ENCODE data around the gene RBPJ.

RBPJ gene

GRCh38 chr4:26476545-26476944 is 155.7 kb downstream of the RBPJ start:
- no peak overlapping the region for H3K27ac ChIP-seq (ENCODE audit: insufficient read depth, low read length, poor library complexity, severe bottlenecking)
- no peak overlapping the region for H3K4me3 ChIP-seq (ENCODE audit: insufficient read depth, low read depth, low read length, poor library complexity, severe bottlenecking)
- H3K27me3 ChIP-seq (replicated peaks; ENCODE audit: control insufficient read depth, insufficient read depth, low read length, poor library complexity, severe bottlenecking), result no peaks in the 10 kb centered on the region

GRCh38 chr4:26478330-26478729 is 157.5 kb downstream of the RBPJ start:
- no peak overlapping the region for H3K27ac ChIP-seq (ENCODE audit: insufficient read depth, low read length, poor library complexity, severe bottlenecking)
- no peaks in the 10 kb centered on the region for H3K4me1 ChIP-seq (ENCODE audit: control insufficient read depth, insufficient read depth, low read length, poor library complexity, severe bottlenecking)
- H3K9me3 ChIP-seq (ENCODE audit: control insufficient read depth, low read length), result no peaks in the 10 kb centered on the region
- no peaks in the 10 kb centered on the region for H3K36me3 ChIP-seq (ENCODE audit: control insufficient read depth, insufficient read depth, low read length)
- no peak for DNase-seq
- no peaks in the 10 kb centered on the region for H3K27me3 ChIP-seq (replicated peaks; ENCODE audit: control insufficient read depth, insufficient read depth, low read length, poor library complexity, severe bottlenecking)
- no peak overlapping the region for H3K4me3 ChIP-seq (ENCODE audit: insufficient read depth, low read depth, low read length, poor library complexity, severe bottlenecking)

More at GRCh38 chr4:26476545-26476944, 155.7 kb downstream of the RBPJ start:
- no peaks in the 10 kb centered on the region for H3K36me3 ChIP-seq (ENCODE audit: control insufficient read depth, insufficient read depth, low read length)
- H3K4me1 ChIP-seq (ENCODE audit: control insufficient read depth, insufficient read depth, low read length, poor library complexity, severe bottlenecking), result no peaks in the 10 kb centered on the region
- H3K9me3 ChIP-seq (ENCODE audit: control insufficient read depth, low read length), result no peaks in the 10 kb centered on the region
- DNase-seq, result no peak

- Histone ChIP-seq H3K4me1 (ENCODE audit: control insufficient read depth, insufficient read depth, low read length, poor library complexity, severe bottlenecking) (no peaks in the 10 kb centered on the region), H3K9me3 (ENCODE audit: control insufficient read depth, low read length) (no peaks in the 10 kb centered on the region), H3K36me3 (ENCODE audit: control insufficient read depth, insufficient read depth, low read length) (no peaks in the 10 kb centered on the region), H3K27me3 (replicated peaks; ENCODE audit: control insufficient read depth, insufficient read depth, low read length, poor library complexity, severe bottlenecking) (no peaks in the 10 kb centered on the region), H3K4me3 (ENCODE audit: insufficient read depth, low read depth, low read length, poor library complexity, severe bottlenecking) (no peak overlapping the region), H3K27ac (ENCODE audit: insufficient read depth, low read length, poor library complexity, severe bottlenecking) (no peak overlapping the region)
- DNase-seq, result no peak
Observed at GRCh38 chr4:26482508-26483462, 162.0 kb downstream of the RBPJ start.

- H3K27me3 ChIP-seq (replicated peaks; ENCODE audit: control insufficient read depth, insufficient read depth, low read length, poor library complexity, severe bottlenecking), result no peaks in the 10 kb centered on the region
- H3K9me3 ChIP-seq (ENCODE audit: control insufficient read depth, low read length), result no peaks in the 10 kb centered on the region
- no peaks in the 10 kb centered on the region for H3K4me1 ChIP-seq (ENCODE audit: control insufficient read depth, insufficient read depth, low read length, poor library complexity, severe bottlenecking)
- DNase-seq, result no peak
- no peaks in the 10 kb centered on the region for H3K36me3 ChIP-seq (ENCODE audit: control insufficient read depth, insufficient read depth, low read length)
- H3K4me3 ChIP-seq (ENCODE audit: insufficient read depth, low read depth, low read length, poor library complexity, severe bottlenecking), result no peak overlapping the region
- H3K27ac ChIP-seq (ENCODE audit: insufficient read depth, low read length, poor library complexity, severe bottlenecking), result no peak overlapping the region
Observed at GRCh38 chr4:26484032-26484515, 163.3 kb downstream of the RBPJ start.

- Histone ChIP-seq H3K27ac (ENCODE audit: insufficient read depth, low read length, poor library complexity, severe bottlenecking) (no peak overlapping the region), H3K4me3 (ENCODE audit: insufficient read depth, low read depth, low read length, poor library complexity, severe bottlenecking) (no peak overlapping the region), H3K36me3 (ENCODE audit: control insufficient read depth, insufficient read depth, low read length) (no peaks in the 10 kb centered on the region), H3K27me3 (replicated peaks; ENCODE audit: control insufficient read depth, insufficient read depth, low read length, poor library complexity, severe bottlenecking) (no peaks in the 10 kb centered on the region), H3K9me3 (ENCODE audit: control insufficient read depth, low read length) (no peaks in the 10 kb centered on the region), H3K4me1 (ENCODE audit: control insufficient read depth, insufficient read depth, low read length, poor library complexity, severe bottlenecking) (no peaks in the 10 kb centered on the region)
- no peak for DNase-seq
Observed at GRCh38 chr4:26484516-26484915, 163.7 kb downstream of the RBPJ start.
